Measurements from ENCODE around the gene CDHR3.

CDHR3 gene

GRCh38 chr7:106031300-106032035 is 68.4 kb downstream of the CDHR3 start:
- no peak for DNase-seq

DNA sequence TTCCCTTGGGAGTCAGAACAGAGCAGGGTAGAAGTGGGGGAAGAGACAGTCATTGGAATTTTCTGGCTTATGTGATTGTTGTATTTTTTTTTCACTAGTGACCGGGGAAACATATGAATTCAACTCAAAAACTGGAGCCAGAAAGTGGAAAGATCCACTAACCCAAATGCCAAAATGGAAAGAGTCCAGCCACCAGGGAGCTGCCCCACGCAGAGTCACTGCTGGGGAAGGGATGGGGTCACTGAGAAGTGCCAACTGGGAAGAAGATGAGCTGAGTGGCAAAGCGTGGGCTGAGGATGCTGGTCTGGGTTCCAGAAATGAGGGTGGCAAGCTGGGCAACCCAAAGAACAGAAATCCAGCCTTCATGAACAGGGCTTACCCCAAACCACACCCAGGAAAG is 69.2 kb downstream of the CDHR3 start:
- no peak for DNase-seq

DNA sequence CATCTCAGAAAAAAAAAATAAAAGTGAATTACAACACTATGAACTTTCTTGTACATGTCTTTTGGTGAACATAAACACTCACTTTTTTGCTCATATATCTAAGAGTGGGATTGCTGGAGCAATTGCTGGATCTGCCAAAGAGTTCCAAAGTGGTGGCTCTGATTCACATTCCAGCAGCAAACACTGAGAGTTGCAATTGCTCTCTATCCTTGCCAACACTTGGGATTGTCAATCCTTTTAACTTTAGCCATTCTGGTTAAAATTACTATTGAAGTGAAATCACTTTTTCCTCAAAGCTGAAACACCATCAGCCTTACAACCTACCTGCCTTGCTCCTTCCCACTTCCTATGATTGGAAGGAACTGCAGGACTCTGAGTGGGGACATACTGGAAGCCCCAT is 70.7 kb downstream of the CDHR3 start:
- no peak for DNase-seq

DNA sequence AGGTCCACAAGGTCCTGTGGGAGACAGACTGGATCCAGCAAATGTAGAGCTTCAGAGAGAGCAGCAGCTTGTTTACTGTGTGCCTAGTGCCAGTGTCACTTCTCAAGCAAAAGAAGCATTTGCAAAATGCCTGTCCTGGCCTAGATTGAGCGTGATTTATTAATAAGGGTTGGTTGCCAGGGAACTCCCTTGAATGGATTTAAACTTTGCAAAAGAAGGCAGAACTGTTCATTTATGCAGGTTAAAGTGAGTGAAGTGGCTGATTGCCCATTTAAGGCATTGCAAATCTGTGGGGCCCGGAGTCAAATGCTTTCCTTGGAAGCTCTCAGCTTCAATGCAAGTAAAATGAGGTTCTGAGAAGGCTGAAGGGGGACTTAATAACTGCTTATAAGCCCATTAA is 71.3 kb downstream of the CDHR3 start:
- no peak for DNase-seq

- no peak for DNase-seq
Measured at GRCh38 chr7:106035568-106035967, 72.5 kb downstream of the CDHR3 start.

DNA sequence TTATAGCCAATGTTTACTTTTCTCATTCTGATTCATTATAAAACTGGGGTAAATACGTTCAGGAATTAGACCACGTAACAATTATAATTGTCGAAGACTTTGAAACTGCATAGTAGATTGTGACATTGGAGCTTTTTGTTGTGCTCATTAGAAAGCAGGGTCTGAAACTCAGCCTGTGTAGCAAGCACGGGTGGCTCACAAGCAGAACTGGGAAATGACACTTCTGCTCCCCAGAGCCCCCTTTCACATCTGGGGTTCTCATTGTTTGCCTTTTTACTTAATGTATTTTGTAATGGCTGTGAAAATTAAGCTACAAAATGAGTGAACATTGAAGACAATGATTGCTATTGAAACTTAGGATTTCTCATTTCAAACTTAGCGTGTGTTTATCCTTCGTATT is 72.9 kb downstream of the CDHR3 start:
- DNase-seq = no peak

GRCh38 chr7:106037489-106038176 is 74.6 kb downstream of the CDHR3 start:
- no peak for DNase-seq

GRCh38 chr7:106038289-106038688 is 75.2 kb downstream of the CDHR3 start:
- no peak for DNase-seq

GRCh38 chr7:106038916-106039315 is 75.9 kb downstream of the CDHR3 start:
- DNase-seq = no peak

GRCh38 chr7:106039486-106040060 is 76.5 kb downstream of the CDHR3 start:
- DNase-seq = no peak

GRCh38 chr7:106041140-106041717 is 78.2 kb downstream of the CDHR3 start:
- peak; percentile 52 for DNase-seq

GRCh38 chr7:106042196-106042611 is 79.1 kb downstream of the CDHR3 start:
- no peak for DNase-seq

DNA sequence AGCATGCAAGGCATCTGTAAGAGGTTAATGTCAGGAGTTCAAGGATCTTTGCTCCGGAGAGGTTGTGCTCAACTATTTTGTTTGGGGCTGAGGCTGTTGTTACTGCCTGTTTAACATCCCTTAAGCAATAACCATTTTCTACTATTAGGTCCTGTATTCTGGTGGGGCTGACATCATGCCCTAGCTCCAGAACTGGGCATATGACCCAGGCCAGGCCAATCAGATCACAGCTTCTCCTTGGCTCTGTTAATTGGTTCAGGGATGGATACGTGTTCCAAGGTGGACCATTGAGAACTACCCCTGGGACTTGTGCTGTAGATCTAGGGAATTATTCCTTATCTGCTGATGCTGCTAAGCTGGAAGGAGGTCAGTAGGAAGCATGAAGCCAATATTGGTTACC is 82.1 kb downstream of the CDHR3 start:
- no peak for DNase-seq

- no peak for DNase-seq
Measured at GRCh38 chr7:106045586-106045985, 82.5 kb downstream of the CDHR3 start.

DNA sequence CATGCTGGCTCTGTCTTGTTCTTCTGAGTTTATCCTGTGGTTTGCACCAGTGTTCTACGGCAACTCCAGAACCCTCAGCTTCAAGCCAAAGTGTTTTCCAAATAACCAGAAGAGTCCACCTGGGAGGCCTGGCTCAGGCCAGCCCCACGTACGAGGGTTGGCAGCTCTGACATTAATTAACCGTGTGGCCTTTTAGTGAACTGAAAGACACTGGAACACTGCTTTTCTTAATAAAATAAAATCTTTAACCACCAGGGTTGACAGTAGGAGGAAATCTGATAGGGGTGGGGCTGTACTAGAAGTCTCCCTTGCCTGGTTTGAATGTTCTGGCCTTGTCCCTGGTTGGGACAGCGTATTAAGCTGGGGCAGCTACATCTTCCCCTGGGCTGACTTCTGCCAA is 84.1 kb downstream of the CDHR3 start:
- no peak for DNase-seq

DNA sequence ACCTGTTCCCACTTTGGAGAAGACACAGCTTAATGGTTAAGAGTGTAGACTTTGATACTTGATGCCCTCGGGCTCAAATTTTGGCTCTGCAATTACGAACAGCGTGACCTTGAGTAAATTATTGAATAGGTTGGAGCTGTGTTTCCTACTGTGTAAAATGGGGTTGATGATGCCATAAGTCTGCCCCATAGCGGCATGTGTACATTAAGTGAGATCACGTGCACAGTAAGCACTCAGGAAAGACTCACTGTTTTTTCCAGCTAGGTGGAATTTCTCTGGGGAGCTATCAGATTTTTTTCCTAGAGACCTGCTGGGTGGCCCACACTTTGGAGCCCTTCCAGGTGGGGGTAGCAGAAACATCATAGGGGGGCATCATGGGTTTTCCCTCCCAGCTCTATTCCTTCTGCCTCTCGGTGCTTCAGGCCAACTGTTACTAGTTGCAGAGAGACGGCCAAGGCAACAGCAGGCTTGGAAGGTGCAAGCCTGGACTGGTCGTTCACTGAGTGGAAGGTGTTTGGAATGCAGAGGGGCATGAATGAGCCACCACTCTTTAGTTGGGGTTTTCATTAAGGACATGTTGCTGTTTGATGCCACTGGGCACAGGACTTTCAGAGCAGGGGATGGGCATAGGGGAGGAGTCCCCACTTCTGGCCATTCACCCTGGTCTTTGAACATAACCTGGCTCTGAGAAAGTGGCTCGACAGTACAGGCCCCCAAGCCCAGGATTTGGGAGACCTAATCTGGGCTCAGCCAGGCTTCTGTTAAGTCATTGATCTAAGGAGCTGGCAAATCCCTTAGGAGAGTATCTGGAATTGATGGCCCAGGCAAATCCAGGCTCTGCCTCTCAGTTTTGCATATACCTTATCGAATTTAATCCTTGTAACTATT is 85.0 kb downstream of the CDHR3 start:
- no peak for DNase-seq

GRCh38 chr7:106048706-106049020 is 85.6 kb downstream of the CDHR3 start:
- DNase-seq = no peak

DNA sequence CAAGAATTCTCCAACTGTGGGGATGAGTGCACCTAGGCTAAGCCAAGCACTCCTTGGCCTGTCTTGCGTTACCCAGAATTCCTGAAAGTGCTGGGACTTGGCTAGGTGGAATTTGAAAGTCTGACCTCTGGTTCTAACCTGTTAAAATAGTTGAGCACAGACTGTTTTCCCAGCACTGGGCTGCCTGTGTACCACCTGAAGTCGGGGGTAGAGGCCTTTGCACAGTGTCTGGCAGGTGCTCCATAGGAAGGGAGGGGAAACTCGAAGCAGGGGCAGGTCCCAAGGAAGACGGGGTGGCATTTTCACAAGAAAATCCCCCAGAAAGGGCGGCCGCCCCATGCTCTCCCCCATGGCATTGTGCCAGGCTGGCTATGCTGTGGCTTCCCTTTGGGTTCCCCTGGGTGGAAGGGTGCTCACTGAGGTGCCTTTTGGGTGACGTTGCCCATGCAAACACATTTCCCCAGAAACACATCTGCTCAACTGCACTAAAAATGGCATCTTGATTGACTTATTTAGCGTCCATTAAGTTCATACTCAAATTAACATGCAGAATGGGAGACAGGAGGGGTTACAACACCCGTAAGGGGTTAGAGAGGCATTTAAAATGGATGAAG is 86.2 kb downstream of the CDHR3 start:
- DNase-seq = no peak

- DNase-seq = no peak
Measured at GRCh38 chr7:106050002-106050745, 87.1 kb downstream of the CDHR3 start.

DNA sequence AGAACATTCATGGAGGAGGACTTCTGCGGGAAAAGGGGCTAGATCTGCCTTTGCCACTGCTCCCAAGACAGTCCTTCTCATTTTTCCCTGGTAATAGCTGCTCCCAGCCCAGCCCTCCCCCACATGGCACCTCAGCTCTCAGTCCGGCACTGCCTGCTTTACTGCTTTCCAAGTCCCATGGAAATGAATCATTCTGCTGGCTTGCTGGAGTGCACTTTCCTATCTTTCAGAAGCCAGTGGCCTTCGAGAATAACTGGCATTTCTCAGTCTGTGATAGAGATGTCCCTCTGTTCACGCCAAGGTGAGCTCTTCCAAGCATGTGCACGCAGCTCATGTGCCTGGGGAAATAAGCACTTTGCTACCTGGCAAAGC is 87.7 kb downstream of the CDHR3 start:
- no peak for DNase-seq

GRCh38 chr7:106052681-106053080 is 89.6 kb downstream of the CDHR3 start:
- no peak for DNase-seq

- DNase-seq = no peak
Measured at GRCh38 chr7:106053109-106053508, 90.0 kb downstream of the CDHR3 start.

Measured in stimulated activated CD8-positive, alpha-beta memory T cell treated with anti-CD3 and anti-CD28 coated beads, Interleukin-4, amount 100 ng/mL, for 48 hours (primary cell).